DMS114 treated with DMSO at 0.1 percent for 48 hours (cell line): ENCODE results near the gene DLG2.

Source experiments
- DNase-seq: peaks from one replicate; lab custom pipeline; 2025; ENCODE audit not compliant: unreplicated experiment; lab: John Stamatoyannopoulos, UW

The DLG2 gene

DNA sequence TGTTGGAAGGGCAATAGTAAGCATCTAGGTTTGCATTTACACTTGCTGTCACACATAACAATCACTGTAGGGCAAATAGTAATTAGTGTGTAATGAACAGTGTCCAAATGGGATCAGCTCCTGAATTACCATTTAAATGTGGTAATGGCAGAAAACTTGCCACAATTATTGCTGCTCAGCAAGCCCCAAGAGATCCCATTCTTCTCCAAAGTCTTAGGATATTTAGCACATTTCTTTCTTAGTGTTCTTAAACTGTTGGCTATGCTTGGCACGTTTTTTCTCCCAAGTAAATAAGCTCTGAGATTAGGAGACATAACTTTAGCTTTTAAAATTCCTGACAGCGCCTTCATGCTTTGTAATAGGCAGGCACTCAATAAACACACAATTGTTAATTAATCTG, 1037.0 kb downstream of the DLG2 start:
- no peak for DNase-seq

DNA sequence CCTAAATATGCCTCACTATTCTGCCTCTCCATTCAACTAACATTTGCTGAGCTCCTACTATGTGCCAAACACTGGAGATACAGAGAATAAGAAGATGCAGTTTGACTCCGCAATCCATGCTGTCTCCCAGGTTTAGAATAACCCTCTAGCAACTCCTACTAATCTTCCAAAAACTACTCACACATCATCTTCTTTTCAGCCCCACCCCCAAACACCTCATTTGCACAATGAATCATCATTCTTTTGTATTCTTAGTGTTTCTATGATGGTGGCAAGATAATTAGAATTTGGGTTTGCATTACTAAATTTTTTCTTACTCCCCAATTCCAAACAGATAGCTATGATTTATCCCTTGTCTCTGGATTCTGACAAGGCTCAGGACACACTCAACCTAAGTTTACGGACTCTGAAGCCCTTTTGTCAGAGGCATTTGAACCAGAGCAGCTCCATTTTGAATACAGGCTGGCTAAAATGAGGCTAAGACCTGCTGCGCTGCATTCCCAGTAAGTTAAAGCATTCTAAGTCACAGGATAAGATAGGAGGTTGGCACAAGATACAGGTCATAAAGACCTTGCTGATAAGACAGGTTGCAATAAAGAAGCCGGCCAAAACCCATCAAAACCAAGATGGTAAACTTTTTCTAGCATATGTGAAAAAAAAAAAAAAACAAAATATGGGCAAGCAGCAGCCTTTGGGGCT, 1038.9 kb downstream of the DLG2 start:
- DNase-seq: no peak

GRCh38 chr11:84583106-84583505, 1044.0 kb downstream of the DLG2 start:
- no peak for DNase-seq

DNA sequence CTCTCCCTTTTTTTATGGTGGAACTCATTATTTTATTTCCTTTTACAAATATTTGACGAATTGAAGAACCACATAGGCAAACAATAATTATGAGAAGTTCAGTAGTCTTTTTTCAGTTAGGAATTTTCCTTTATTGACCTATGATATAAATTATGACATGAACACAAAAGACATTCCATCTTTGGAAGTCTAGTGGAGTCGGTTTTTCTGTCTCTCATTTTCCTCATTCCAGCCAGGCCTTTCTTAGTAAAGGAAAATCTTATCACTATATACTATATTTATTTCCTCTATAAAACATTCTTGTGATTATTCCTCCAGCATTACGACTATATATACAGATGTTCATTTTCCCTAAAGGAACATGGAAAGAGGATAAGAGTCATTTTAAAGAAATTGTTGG, 1046.1 kb downstream of the DLG2 start:
- no peak for DNase-seq

DNA sequence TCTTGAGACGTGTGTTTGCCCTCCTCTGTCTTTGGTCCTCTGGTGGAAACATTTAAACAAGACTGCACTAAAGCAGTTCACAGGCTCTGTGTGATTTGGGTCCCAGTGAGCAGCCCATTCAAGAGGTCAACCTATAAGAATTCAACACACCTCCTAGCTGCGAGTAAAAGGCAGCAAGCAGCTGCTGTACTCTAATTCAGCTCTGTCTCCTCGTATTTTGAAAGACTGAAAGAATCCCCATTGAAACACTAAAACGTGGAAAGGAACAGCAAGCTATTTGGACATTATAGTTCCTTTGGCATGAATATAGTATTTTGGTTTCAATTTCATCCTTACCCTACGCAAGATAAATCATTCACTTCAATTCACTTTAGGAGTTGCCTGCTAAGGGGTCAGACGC, 1046.7 kb downstream of the DLG2 start:
- no peak for DNase-seq

DNA sequence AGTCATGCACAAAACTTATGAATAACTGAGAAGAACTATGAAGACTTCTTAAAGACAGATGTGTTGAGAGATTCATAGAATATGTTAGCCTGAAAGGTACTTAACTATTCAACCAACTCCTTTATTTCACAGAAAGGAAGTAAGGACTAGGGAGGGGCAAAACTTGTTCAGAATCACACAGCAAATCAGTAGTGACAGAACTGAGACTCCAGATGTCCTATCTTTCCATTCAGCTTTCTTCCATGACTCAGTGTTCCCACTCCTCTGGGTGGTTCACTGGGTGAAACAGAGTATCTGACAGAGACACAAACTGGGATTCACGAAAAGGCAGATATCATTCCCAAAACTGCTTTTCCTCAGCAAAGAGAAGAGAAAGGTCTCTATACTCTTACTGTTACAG, 1053.3 kb downstream of the DLG2 start:
- DNase-seq: no peak

DNA sequence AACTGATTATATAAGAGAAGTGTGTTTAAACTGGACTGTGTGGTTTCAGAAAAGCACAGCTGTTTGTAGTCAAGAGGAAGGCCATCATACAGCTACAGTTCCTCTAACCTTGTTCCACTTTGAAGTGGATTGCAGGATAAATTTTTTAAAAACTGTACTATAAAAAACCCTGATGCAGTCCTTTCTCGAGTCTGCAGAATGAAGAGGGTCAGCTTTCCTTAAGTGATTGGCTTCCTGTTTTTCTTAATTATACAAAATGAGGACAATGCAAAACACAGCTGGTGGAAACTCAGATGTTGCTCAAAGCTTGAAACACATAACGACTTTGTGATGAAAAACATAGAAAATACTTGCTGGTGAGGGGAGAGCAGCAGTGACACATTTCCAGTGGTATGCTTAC, 1060.5 kb downstream of the DLG2 start:
- no peak for DNase-seq

DNA sequence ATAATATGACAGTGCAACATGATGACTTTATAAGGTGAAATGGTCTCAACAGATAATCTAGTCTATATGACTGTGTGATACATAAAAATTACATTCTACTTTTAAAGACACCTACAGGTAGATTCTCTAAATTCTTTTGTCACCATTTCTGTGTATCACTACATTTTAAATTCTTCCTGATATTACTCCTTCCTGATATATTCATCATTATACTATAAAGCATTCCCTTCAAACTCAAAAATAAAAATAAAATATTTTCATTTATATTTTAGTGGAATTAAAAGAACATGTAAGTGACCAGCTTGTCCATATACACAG, 1062.3 kb downstream of the DLG2 start:
- no peak for DNase-seq

DNA sequence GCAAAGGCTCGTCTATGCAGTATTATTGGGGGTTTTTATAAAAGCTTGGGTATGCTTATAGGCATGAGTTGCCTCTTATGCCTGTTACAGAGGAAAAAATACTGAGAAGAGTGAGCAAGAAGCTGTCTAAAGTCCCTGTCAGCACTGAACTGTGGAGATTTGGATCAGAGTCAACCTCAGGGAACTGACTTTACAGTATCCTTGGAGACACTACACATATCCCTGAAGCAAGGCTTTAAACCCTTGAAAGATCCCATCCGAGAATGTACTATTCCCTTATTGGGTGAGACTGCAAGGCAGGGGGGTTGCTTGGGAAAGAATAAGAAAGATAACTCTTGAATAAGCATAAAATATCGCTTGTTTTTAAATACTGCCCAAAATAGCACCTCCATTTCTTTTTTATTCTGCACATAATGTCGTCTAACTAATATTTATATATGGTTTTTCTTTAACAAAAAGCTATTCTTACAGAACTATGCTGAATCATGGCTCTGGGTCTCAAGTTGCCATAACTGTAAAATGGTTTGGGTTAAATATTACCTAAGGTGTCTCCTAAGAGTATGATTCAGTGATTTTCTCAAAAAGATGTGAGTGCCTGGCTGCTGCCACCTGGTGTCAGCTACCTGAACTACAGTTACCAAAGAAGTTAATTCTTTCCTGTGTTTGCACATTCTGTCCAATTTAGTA, 1062.8 kb downstream of the DLG2 start:
- peak; percentile 17 for DNase-seq

DNA sequence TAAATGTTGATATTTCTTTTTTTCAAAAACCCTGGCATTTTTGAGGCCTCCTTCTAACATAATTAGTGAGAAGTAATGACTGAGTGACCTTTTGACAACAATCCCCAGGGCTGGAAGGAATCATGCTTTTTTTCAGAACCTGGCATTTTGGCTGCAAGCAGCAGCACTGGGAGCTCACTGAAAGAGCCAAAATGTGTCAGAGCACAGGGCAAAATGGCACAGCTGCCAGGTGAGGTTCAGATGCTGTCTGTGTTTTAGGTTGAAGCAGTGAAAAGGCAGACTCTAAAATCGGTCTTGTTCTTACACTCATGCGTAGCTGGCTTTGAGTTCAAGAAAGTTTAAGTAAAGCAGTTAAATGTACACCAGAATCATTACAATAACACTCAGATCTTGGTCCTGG, 1063.8 kb downstream of the DLG2 start:
- DNase-seq: no peak

DNA sequence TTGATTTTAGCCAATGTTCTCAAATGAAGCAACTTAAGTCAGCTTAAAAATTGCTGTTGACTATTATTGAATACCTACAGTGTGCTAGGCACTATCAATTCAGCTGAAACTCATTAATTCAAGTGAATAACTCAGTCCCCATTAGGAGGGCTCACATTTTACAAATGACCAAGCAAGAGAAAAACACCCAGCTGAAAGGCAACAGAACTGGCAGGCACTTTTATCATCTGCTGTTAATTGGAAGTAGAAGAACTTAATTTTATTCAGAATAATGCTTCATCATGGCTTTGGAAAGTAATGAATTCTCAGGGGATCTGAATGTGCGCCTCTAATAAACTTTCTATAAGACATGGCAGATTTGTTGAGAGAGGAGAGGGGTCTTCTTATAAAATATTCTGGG, 1066.9 kb downstream of the DLG2 start:
- DNase-seq: no peak

- peak; percentile 21 for DNase-seq
Observed at GRCh38 chr11:84558085-84558905, 1068.8 kb downstream of the DLG2 start.

GRCh38 chr11:84552791-84553190, 1074.4 kb downstream of the DLG2 start:
- DNase-seq: no peak

DNA sequence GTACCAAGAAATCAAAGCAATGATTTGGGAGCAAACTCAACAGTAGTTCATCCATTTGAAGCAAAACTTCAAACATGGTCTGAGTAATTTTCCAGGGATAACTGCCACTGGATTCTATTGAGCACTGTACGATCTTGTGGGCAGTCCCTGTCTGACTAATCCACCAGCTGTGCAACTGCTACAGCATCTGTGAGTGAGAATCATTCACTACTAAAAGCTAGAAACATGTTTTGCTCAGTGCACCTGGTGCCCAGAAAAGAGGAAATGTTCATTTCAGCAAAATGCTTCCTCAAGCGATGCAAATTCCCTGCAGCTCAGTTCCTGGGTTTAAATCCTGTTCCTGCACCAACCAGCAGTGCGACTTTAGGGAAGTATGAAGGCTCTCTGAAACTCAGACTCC, 1077.9 kb downstream of the DLG2 start:
- DNase-seq: no peak

- DNase-seq: no peak
Observed at GRCh38 chr11:84544566-84544965, 1082.6 kb downstream of the DLG2 start.

DNA sequence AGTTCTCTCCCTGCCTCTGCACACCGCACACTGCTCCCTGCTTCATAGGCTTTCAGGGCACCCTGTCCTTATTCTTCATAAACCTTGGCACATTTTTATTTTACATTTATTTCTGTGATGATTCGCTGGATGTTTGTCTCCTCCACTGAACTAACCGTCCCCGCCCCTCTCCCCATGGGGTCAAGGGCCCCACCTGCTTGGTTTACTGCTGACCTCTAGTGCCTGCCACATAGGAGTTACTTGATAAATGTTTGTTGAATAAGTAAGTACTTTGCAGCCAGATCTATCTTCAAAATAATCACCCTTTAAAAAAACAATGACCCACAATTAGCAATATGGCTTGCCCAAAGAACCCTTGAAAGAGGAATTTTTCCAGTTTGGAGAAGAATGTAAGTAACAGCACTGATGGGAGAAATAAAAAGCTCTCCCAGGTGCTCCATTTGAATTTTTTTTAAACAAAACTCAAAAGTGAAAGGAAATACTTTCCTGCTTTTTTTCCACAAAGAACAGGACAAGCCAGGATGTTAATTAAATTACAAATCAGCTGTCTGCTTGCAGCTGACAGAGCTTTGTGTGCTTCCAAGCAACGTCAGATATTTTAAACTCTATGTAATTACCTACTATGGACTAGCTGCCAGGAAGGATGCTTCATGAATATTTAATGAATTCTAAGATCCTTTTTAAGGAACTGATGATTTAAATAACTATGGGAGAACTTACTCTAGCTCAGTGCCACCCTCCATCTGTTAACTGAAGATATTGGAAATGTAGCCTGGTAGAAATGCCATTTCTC, 1083.6 kb downstream of the DLG2 start:
- no peak for DNase-seq

DNA sequence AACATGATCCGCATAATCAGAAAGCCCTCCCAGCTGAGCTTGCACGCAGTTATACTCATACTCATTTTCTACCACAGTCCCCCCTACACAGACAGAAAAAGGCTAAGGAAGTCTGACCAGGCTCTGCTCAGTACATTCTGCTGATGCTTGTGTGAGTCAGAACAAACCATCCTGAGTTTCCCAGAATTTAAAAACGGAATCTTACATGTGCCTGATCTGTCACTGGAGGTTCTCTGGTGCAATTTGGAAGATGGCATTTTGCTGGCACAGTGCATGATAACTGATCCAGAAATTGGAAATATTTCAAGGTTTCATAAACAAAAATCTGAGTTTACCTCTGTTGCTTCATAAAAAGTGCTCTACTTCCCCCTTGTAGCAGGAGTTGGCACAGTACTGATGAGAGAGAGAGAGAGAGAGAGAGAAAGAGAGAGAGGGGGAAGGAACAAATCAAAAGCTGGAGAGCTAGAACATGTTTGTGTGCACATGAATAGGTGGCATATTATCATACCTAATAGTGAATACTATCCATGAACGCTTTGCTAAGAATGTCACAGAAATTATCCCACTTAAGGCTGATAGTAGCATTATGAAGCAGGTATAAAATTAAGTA, 1085.3 kb downstream of the DLG2 start:
- no peak for DNase-seq

DNA sequence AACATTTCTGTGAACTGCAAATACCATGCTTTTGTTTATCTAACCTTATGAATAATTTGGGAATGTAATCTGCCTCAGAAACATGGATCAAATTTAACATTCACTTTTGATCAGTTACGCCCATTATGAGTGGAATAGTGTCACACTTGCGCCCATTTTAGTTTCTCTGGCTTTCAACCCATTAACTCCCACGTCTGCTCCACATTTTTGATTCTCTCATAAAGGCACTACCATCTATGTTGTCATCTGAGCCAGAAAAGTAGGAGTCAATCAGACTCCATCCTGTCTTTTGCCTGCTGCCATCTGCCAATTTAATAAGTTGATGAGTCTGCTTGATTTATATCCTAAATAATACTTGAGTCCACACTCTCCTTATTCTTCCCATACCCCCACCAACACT, 1090.7 kb downstream of the DLG2 start:
- DNase-seq: no peak

DNA sequence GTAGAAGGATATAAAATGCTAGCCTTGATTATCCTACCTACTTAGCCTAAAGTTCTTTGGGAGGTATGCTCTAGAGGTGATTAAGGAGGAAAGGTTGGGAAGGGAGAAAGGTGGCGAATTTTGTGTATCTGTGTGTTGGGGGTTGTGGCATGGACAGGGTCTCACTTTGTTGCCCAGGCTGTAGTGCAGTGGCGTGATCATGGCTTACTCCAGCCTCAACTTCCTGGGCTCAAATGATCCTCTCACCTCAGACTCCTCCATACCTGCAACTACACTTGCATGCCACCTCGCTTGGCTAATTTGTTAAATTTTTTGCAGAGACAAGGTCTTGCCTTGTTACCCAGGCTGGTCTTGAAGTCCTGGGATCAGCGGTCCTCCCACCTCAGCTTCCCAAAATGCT, 1094.8 kb downstream of the DLG2 start:
- DNase-seq: no peak

- DNase-seq: no peak
Observed at GRCh38 chr11:84526250-84526649, 1100.9 kb downstream of the DLG2 start.

GRCh38 chr11:84524422-84525051, 1102.6 kb downstream of the DLG2 start:
- peak; percentile 6 for DNase-seq
